Fibroblast of the aortic adventitia (primary cell): ENCODE measurements around the gene STARD3NL. TPM values are rescaled to one million over a fixed set of nuclear protein-coding genes. Genes with fewer than 3 reads are reported as not detected.
A peak's percentile ranks its signal among the peaks of the same experiment; 100 is the strongest.

Experiments
- DNase-seq: peaks from one replicate; pipeline ENCODE4 v3.0.0-alpha.2; 2010; ENCODE audit warnings: low read depth
- H3K4me3 ChIP-seq: 2 replicates; pipeline ENCODE4 v1.5.1; 2011; ENCODE audit warnings: low read depth, mild to moderate bottlenecking, control low read depth, low read length, moderate library complexity
- CTCF ChIP-seq: IDR thresholded peaks from 2 replicates; pipeline ENCODE4 v1.5.1; 2011; ENCODE audit warnings: mild to moderate bottlenecking, low read length, control low read depth, inconsistent platforms; ENCODE audit not compliant: insufficient read depth
- total RNA-seq: library from RNA; depleted of rRNA; stranded (reverse); fragments of >200 nt; gene quantifications from 2 replicates; pipeline ENCODE4 v1.2.3, GENCODE V29; 2012; ENCODE audit warnings: low replicate concordance

STARD3NL gene
- total RNA-seq, 1 donor: 72.3 TPM

- no peak for DNase-seq
- TF ChIP-seq CTCF: no peak
- H3K4me3 ChIP-seq: no peak overlapping the region
These were observed 3.1 kb downstream of the STARD3NL start for GRCh38 chr7:38181111-38181510.

DNA sequence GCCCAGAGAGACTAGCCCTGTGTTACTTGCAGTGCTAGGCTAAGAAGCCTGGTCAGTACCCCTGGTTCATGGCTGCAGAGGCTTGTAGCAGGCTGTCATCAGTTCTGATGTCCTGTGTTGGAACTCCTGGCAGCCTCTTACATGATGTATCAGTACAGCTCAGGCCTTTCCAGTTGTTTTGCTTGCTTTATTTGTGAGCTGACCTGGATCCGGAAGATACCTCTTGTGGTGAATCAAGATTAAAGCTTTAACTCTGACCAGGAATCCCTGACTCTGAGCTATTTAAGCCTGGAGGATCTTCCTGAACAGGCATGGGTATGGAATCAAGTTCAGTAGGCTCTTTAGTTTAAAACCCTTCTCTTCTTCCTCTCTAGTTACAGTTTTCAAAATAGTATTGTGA is 4.4 kb downstream of the STARD3NL start:
- no peak for DNase-seq
- H3K4me3 ChIP-seq: no peak overlapping the region
- TF ChIP-seq CTCF: no peak

- H3K4me3 ChIP-seq: no peak overlapping the region
- TF ChIP-seq CTCF: no peak
- DNase-seq: no peak
These were observed 7.6 kb downstream of the STARD3NL start for GRCh38 chr7:38185395-38186307.

- peak; percentile 50 for DNase-seq
- TF ChIP-seq CTCF: no peak
- H3K4me3 ChIP-seq: no peak overlapping the region
These were observed 8.7 kb downstream of the STARD3NL start for GRCh38 chr7:38186593-38187314.

GRCh38 chr7:38187794-38188440 is 9.9 kb downstream of the STARD3NL start:
- no peak for TF ChIP-seq CTCF
- H3K4me3 ChIP-seq: no peak overlapping the region
- DNase-seq: no peak

DNA sequence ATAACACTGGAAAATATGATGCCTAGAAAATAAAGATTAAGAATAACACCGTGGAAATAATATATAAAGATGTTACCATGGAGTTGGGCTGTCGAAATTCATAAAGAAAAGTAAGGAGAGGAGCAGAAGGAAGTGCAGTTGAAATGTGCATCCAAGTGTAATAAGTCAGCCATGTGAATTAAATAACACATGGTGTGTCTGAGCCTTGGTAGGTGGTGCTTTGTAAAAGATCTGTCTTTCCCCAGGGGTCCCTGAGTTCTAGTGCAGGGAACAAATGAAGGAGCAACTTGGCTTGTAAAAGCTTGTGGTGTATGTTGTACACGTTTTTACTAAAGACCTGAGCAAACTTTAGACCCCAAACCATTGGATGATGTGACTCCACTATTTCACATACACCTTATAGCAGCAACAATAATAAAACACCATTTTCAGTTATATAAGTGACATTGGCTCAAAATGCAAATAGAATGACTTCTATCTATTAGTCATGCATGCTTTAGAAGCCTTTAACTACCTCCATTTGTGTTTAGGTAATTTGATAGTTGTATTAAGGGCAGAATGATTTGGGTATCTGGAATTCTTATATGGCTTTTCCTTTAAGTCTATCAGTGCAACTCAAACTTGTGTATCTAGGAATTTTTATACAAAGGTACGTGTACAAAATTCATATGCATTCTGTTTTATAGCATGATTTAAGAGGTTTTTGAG is 11.3 kb downstream of the STARD3NL start:
- DNase-seq: no peak
- H3K4me3 ChIP-seq: no peak overlapping the region
- TF ChIP-seq CTCF: no peak
